Measurements from ENCODE around the gene RAB3C.
"Not testable (repeated sequence)": the region's sequence is repeated elsewhere in the genome, so short reads cannot be mapped to it uniquely, and the experiment has no call there.

The RAB3C gene

GRCh38 chr5:58564043-58564832, 18.6 kb upstream of the RAB3C start:
- not testable (repeated sequence) for H3K4me2 ChIP-seq; H3K79me2 ChIP-seq (ENCODE audit: insufficient read depth, low read depth); H3K27ac ChIP-seq; H4K20me1 ChIP-seq (ENCODE audit: insufficient read depth); H2AFZ ChIP-seq (ENCODE audit: low read depth); H3K36me3 ChIP-seq (ENCODE audit: insufficient read depth); H3K4me3 ChIP-seq (IDR thresholded peaks at IDR 0.05; ENCODE audit: insufficient read depth, low read depth, low read length); H3K27me3 ChIP-seq (ENCODE audit: insufficient read depth, low read depth); H3K4me1 ChIP-seq (ENCODE audit: low read depth, poor library complexity, severe bottlenecking); H3K9ac ChIP-seq

GRCh38 chr5:58565033-58565432, 17.8 kb upstream of the RAB3C start:
- Histone ChIP-seq H3K9ac (no peak overlapping the region), H4K20me1 (ENCODE audit: insufficient read depth) (no peaks in the 10 kb centered on the region), H3K4me3 (IDR thresholded peaks at IDR 0.05; ENCODE audit: insufficient read depth, low read depth, low read length) (no peak overlapping the region), H3K27ac (no peak overlapping the region), H3K4me1 (ENCODE audit: low read depth, poor library complexity, severe bottlenecking) (no peaks in the 10 kb centered on the region), H3K4me2 (no peak overlapping the region), H3K79me2 (ENCODE audit: insufficient read depth, low read depth) (no peaks in the 10 kb centered on the region), H3K36me3 (ENCODE audit: insufficient read depth) (no peaks in the 10 kb centered on the region), H3K27me3 (ENCODE audit: insufficient read depth, low read depth) (no peaks in the 10 kb centered on the region), H2AFZ (ENCODE audit: low read depth) (no peak overlapping the region)
- no peak for TF ChIP-seq CTCF (conservative IDR thresholded peaks at IDR 0.05; ENCODE audit: low read depth, low read length)

- TF ChIP-seq CTCF (conservative IDR thresholded peaks at IDR 0.05; ENCODE audit: low read depth, low read length), result no peak
- Histone ChIP-seq H3K4me3 (IDR thresholded peaks at IDR 0.05; ENCODE audit: insufficient read depth, low read depth, low read length) (no peak overlapping the region), H3K4me2 (no peak overlapping the region), H3K27me3 (ENCODE audit: insufficient read depth, low read depth) (no peaks in the 10 kb centered on the region), H3K4me1 (ENCODE audit: low read depth, poor library complexity, severe bottlenecking) (no peaks in the 10 kb centered on the region), H4K20me1 (ENCODE audit: insufficient read depth) (no peaks in the 10 kb centered on the region), H3K9ac (no peak overlapping the region), H3K27ac (no peak overlapping the region), H2AFZ (ENCODE audit: low read depth) (no peak overlapping the region), H3K36me3 (ENCODE audit: insufficient read depth) (no peaks in the 10 kb centered on the region), H3K79me2 (ENCODE audit: insufficient read depth, low read depth) (no peaks in the 10 kb centered on the region)
Observed at GRCh38 chr5:58571501-58571900, 11.4 kb upstream of the RAB3C start.

GRCh38 chr5:58572973-58573372, 9.9 kb upstream of the RAB3C start:
- not testable (repeated sequence) for H3K9ac ChIP-seq; H4K20me1 ChIP-seq (ENCODE audit: insufficient read depth); H3K4me2 ChIP-seq; H3K4me1 ChIP-seq (ENCODE audit: low read depth, poor library complexity, severe bottlenecking); H3K79me2 ChIP-seq (ENCODE audit: insufficient read depth, low read depth); H3K36me3 ChIP-seq (ENCODE audit: insufficient read depth); H2AFZ ChIP-seq (ENCODE audit: low read depth); H3K27me3 ChIP-seq (ENCODE audit: insufficient read depth, low read depth); H3K4me3 ChIP-seq (IDR thresholded peaks at IDR 0.05; ENCODE audit: insufficient read depth, low read depth, low read length); H3K27ac ChIP-seq

GRCh38 chr5:58579781-58580180, 3.1 kb upstream of the RAB3C start:
- no peaks in the 10 kb centered on the region for H3K27me3 ChIP-seq (ENCODE audit: insufficient read depth, low read depth)
- H4K20me1 ChIP-seq (ENCODE audit: insufficient read depth), result no peaks in the 10 kb centered on the region
- H3K4me2 ChIP-seq, result no peak overlapping the region
- no peak overlapping the region for H3K9ac ChIP-seq
- no peaks in the 10 kb centered on the region for H3K36me3 ChIP-seq (ENCODE audit: insufficient read depth)
- H3K27ac ChIP-seq, result no peak overlapping the region
- no peak overlapping the region for H2AFZ ChIP-seq (ENCODE audit: low read depth)
- peaks cover 3% of the 10 kb centered on the region for H3K4me1 ChIP-seq (ENCODE audit: low read depth, poor library complexity, severe bottlenecking)
- H3K79me2 ChIP-seq (ENCODE audit: insufficient read depth, low read depth), result no peaks in the 10 kb centered on the region
- TF ChIP-seq CTCF (conservative IDR thresholded peaks at IDR 0.05; ENCODE audit: low read depth, low read length), result no peak
- H3K4me3 ChIP-seq (IDR thresholded peaks at IDR 0.05; ENCODE audit: insufficient read depth, low read depth, low read length), result no peak overlapping the region
